Keratinocyte (primary cell): ENCODE data around the gene CEBPZ.
A peak's percentile ranks its signal among the peaks of the same experiment; 100 is the strongest.

Experiments used
- EZH2 ChIP-seq: IDR thresholded peaks from one replicate; pipeline ENCODE4 v1.6.1; 2012; ENCODE audit warnings: inconsistent platforms, mild to moderate bottlenecking, low read length, moderate library complexity
- TF ChIP-seq, protein P1 (sequence below), 3 experiments: IDR thresholded peaks in 1 of 3; conservative IDR thresholded peaks in 1 of 3; optimal IDR thresholded peaks in 1 of 3; 2 replicates in 2 of 3; 3 replicates in 1 of 3; pipeline versions ENCODE3 to v1.5.1; 2011; ENCODE audit warnings: low read length in 3 of 3, mild to moderate bottlenecking in 3 of 3, moderate library complexity in 2 of 3, control low read depth in 1 of 3, inconsistent platforms in 1 of 3; ENCODE audit not compliant: insufficient read depth in 2 of 3; ENCODE audit errors: extremely low read depth in 1 of 3

DNA sequence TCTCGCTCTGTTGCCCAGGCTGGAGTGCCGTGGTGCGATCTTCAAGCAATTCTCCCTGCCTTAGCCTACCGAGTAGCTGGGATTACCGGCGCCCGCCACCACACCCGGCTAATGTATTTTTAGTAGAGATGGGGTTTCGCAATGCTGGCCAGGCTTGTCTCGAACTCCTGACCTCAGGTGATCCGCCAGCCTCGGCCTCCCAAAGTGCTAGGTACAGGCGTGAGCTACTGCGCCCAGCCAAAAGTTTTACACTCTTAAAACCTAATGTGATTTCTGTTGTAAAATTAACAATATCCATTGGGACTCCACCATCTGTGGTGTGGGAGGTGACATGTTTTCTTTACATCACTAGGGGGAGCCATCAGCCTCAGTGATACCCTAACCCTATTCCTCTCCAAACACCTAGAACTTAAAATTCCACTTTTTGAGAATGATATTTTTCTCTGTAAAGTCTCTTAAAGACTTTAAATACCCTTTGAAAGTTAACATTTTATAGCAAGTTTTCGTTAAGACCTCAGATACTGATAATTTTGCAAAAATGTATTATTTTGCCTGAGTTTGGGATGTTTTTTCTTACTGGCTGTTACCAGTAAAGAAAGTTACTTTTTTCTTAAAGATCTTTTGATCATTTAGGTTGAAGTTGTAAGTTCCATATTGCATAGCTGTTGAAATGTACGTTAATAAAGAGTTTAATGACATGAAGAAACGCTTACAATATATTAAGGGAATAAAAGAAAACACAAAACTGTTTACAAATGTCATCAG, 63.0 kb downstream of the CEBPZ start:
- TF ChIP-seq, protein P1, sequence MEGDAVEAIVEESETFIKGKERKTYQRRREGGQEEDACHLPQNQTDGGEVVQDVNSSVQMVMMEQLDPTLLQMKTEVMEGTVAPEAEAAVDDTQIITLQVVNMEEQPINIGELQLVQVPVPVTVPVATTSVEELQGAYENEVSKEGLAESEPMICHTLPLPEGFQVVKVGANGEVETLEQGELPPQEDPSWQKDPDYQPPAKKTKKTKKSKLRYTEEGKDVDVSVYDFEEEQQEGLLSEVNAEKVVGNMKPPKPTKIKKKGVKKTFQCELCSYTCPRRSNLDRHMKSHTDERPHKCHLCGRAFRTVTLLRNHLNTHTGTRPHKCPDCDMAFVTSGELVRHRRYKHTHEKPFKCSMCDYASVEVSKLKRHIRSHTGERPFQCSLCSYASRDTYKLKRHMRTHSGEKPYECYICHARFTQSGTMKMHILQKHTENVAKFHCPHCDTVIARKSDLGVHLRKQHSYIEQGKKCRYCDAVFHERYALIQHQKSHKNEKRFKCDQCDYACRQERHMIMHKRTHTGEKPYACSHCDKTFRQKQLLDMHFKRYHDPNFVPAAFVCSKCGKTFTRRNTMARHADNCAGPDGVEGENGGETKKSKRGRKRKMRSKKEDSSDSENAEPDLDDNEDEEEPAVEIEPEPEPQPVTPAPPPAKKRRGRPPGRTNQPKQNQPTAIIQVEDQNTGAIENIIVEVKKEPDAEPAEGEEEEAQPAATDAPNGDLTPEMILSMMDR (optimal IDR thresholded peaks at IDR 0.05 in 1 of 3, IDR thresholded peaks at IDR 0.05 in 1 of 3, conservative IDR thresholded peaks at IDR 0.05 in 1 of 3; ENCODE audit: extremely low read depth in 1 of 3, insufficient read depth in 2 of 3, low read length in 3 of 3), result peak; percentile 68 to 72 (median 69)
- TF ChIP-seq EZH2, result no peak
